GM23248 (cell line): ENCODE data around the gene SHH. TPM values are rescaled to one million over a fixed set of nuclear protein-coding genes. Genes with fewer than 3 reads are reported as not detected.

Experiments
- DNase-seq: peaks from one replicate; pipeline ENCODE4 v3.0.0-alpha.2; 2015
- H2AFZ ChIP-seq: fragments of 200-600 bp; sonication (generic); 2 replicates; pipeline ENCODE4 v1.6.1; 2016; ENCODE audit warnings: antibody characterized with exemption
- H3F3A ChIP-seq: fragments of 200-600 bp; sonication (generic); 2 replicates; pipeline ENCODE4 v1.6.1; 2016; ENCODE audit warnings: mild to moderate bottlenecking, antibody characterized with exemption, mixed run types; ENCODE audit not compliant: insufficient read depth
- H3K27ac ChIP-seq: fragments of 200-600 bp; sonication (generic); 2 replicates; pipeline ENCODE4 v1.5.1; 2016; ENCODE audit warnings: mild to moderate bottlenecking
- H3K27me3 ChIP-seq: fragments of 200-600 bp; sonication (generic); replicated peaks from 2 replicates; pipeline ENCODE4 v1.6.1; 2016; ENCODE audit warnings: mild to moderate bottlenecking; ENCODE audit not compliant: insufficient read depth
- H3K36me3 ChIP-seq: fragments of 200-600 bp; sonication (generic); 2 replicates; pipeline ENCODE4 v1.6.1; 2016; ENCODE audit warnings: low read depth, mild to moderate bottlenecking
- H3K4me1 ChIP-seq: fragments of 200-600 bp; sonication (generic); 2 replicates; pipeline ENCODE4 v1.6.1; 2016; ENCODE audit warnings: mild to moderate bottlenecking; ENCODE audit not compliant: insufficient read depth
- H3K4me2 ChIP-seq: fragments of 200-600 bp; sonication (generic); one replicate; pipeline ENCODE4 v1.6.1; 2016; ENCODE audit warnings: mild to moderate bottlenecking; ENCODE audit not compliant: unreplicated experiment
- H3K4me3 ChIP-seq: fragments of 200-600 bp; sonication (generic); 2 replicates; pipeline ENCODE4 v1.5.1; 2016; ENCODE audit warnings: mild to moderate bottlenecking
- H3K79me2 ChIP-seq: fragments of 200-600 bp; sonication (generic); 2 replicates; pipeline ENCODE4 v1.6.1; 2016; ENCODE audit warnings: mild to moderate bottlenecking; ENCODE audit not compliant: insufficient read depth
- H3K9ac ChIP-seq: fragments of 200-600 bp; sonication (generic); 2 replicates; pipeline ENCODE4 v1.6.1; 2016; ENCODE audit warnings: mild to moderate bottlenecking
- H3K9me2 ChIP-seq: fragments of 200-600 bp; sonication (generic); 2 replicates; pipeline ENCODE4 v1.6.1; 2016; ENCODE audit warnings: mixed run types, mild to moderate bottlenecking, moderate library complexity; ENCODE audit not compliant: insufficient read depth
- H3K9me3 ChIP-seq: fragments of 200-600 bp; sonication (generic); one replicate; pipeline ENCODE4 v1.6.1; 2017; ENCODE audit warnings: low read depth
- H4K20me1 ChIP-seq: fragments of 200-600 bp; sonication (generic); 2 replicates; pipeline ENCODE4 v1.6.0; 2016; ENCODE audit not compliant: insufficient read depth
- EZH2 ChIP-seq: fragments of 200-600 bp; sonication (generic); IDR thresholded peaks from 2 replicates; pipeline ENCODE4 v1.6.1; 2018; ENCODE audit warnings: antibody characterized with exemption, mild to moderate bottlenecking; ENCODE audit not compliant: insufficient read depth, poor library complexity, severe bottlenecking
- EZH2phosphoT487 ChIP-seq: fragments of 200-600 bp; sonication (generic); IDR thresholded peaks from 2 replicates; pipeline ENCODE4 v1.6.1; 2018; ENCODE audit warnings: antibody characterized with exemption, moderate library complexity, mild to moderate bottlenecking, low read depth; ENCODE audit not compliant: insufficient read depth
- WGBS, 2 experiments: methylation state at CpG; one replicate each; pipeline ENCODE4 v1.1.6; 2015 to 2017; ENCODE audit warnings: low lambda C conversion rate in 2 of 2, low coverage in 1 of 2; ENCODE audit errors: missing lambda C conversion rate in 2 of 2; 5-methylcytosine and 5-hydroxymethylcytosine counted together
- in situ Hi-C: fragments of 300-500 bp; cut with MboI; formaldehyde crosslinking; loops from 2 replicates; pipeline ENCODE4 v1.15.0; 2020
- polyA plus RNA-seq: library from polyadenylated mRNA; unstranded; fragments of >200 nt; fragmentation: Nextera tagmentation; extraction: Ambion mirVana; gene quantifications from 2 replicates; pipeline ENCODE4 v1.2.1, GENCODE V29; 2016
- total RNA-seq: library from RNA; depleted of rRNA; stranded (reverse); fragments of >200 nt; shearing (Covaris generic); gene quantifications from 2 replicates; pipeline ENCODE4 v1.2.3, GENCODE V29; 2014

SHH gene
- total and polyA plus RNA-seq, 2 experiments from 2014 or later = not detected

- H3K9ac ChIP-seq = no peak overlapping the region
- H3K9me2 ChIP-seq = no peaks in the 10 kb centered on the region
- no peak for DNase-seq
- no peaks in the 10 kb centered on the region for H3F3A ChIP-seq
- TF ChIP-seq EZH2phosphoT487 = no peak
- TF ChIP-seq EZH2 = no peak
- H4K20me1 ChIP-seq = no peaks in the 10 kb centered on the region
- H3K4me1 ChIP-seq = no peaks in the 10 kb centered on the region
- H3K4me2 ChIP-seq = no peak overlapping the region
- no peak overlapping the region for H3K27ac ChIP-seq
- no peaks in the 10 kb centered on the region for H3K79me2 ChIP-seq
- no peaks in the 10 kb centered on the region for H3K27me3 ChIP-seq
- H3K4me3 ChIP-seq = no peak overlapping the region
- WGBS, 2 experiments = 42 to 47% methylated on average over 26 to 28 of the region's 28 CpGs
- no peaks in the 10 kb centered on the region for H3K9me3 ChIP-seq
- H2AFZ ChIP-seq = no peak overlapping the region
- no peaks in the 10 kb centered on the region for H3K36me3 ChIP-seq
- in situ Hi-C loops = no loop called here
Measured at GRCh38 chr7:155836216-155837125, 24.2 kb upstream of the SHH start.

GRCh38 chr7:155835446-155836215, 23.4 kb upstream of the SHH start:
- no peak overlapping the region for H3K27ac ChIP-seq
- DNase-seq = no peak
- no peaks in the 10 kb centered on the region for H3K27me3 ChIP-seq

GRCh38 chr7:155834486-155835048, 22.3 kb upstream of the SHH start:
- Histone ChIP-seq H3K9me2 (no peaks in the 10 kb centered on the region), H3K27ac (no peak overlapping the region), H3K79me2 (no peaks in the 10 kb centered on the region), H4K20me1 (no peaks in the 10 kb centered on the region), H3K36me3 (no peaks in the 10 kb centered on the region), H2AFZ (no peak overlapping the region), H3K9ac (no peak overlapping the region), H3F3A (no peaks in the 10 kb centered on the region), H3K4me3 (no peak overlapping the region), H3K27me3 (no peaks in the 10 kb centered on the region), H3K4me1 (no peaks in the 10 kb centered on the region), H3K9me3 (no peaks in the 10 kb centered on the region), H3K4me2 (no peak overlapping the region)
- in situ Hi-C loops = no loop called here
- no peak for DNase-seq
- TF ChIP-seq EZH2phosphoT487 (no peak), EZH2 (no peak)
- 34% methylated on average over 16 of the region's 16 CpGs for WGBS, 2 experiments

More at GRCh38 chr7:155835446-155836215, 23.4 kb upstream of the SHH start:
- TF ChIP-seq EZH2phosphoT487 (no peak), EZH2 (no peak)
- Histone ChIP-seq H3K4me3 (no peak overlapping the region), H3K9me2 (no peaks in the 10 kb centered on the region), H3K36me3 (no peaks in the 10 kb centered on the region), H3K4me1 (no peaks in the 10 kb centered on the region), H3K79me2 (no peaks in the 10 kb centered on the region), H3K4me2 (no peak overlapping the region), H3K9ac (no peak overlapping the region), H2AFZ (no peak overlapping the region), H3K9me3 (no peaks in the 10 kb centered on the region), H4K20me1 (no peaks in the 10 kb centered on the region), H3F3A (no peaks in the 10 kb centered on the region)
- in situ Hi-C loops = no loop called here
- WGBS, 2 experiments = 25 to 27% methylated on average over 14 of the region's 14 CpGs

- DNase-seq = no peak
- H3K4me2 ChIP-seq = no peak overlapping the region
- H2AFZ ChIP-seq = no peak overlapping the region
- no peaks in the 10 kb centered on the region for H3K79me2 ChIP-seq
- H3K4me3 ChIP-seq = no peak overlapping the region
- no peaks in the 10 kb centered on the region for H3K36me3 ChIP-seq
- H3K9ac ChIP-seq = no peak overlapping the region
- H3K9me2 ChIP-seq = no peaks in the 10 kb centered on the region
- no peaks in the 10 kb centered on the region for H3K4me1 ChIP-seq
- no peaks in the 10 kb centered on the region for H4K20me1 ChIP-seq
- in situ Hi-C loops = no loop called here
- WGBS, 2 experiments = 38 to 42% methylated on average over 13 of the region's 13 CpGs
- no peak overlapping the region for H3K27ac ChIP-seq
- no peaks in the 10 kb centered on the region for H3K27me3 ChIP-seq
- H3F3A ChIP-seq = no peaks in the 10 kb centered on the region
- no peaks in the 10 kb centered on the region for H3K9me3 ChIP-seq
- no peak for TF ChIP-seq EZH2
- TF ChIP-seq EZH2phosphoT487 = no peak
Measured at GRCh38 chr7:155833651-155834050, 21.4 kb upstream of the SHH start.
